ENCODE measurements around the gene WWOX.

Gene WWOX

GRCh38 chr16:78106686-78107085, 7.2 kb downstream of the WWOX start:
- Histone ChIP-seq H3K79me1 (ENCODE audit: low read length) (peaks cover 2% of the 10 kb centered on the region), H3K27me3 (ENCODE audit: insufficient read depth, low read length, poor library complexity) (no peaks in the 10 kb centered on the region), H3K79me2 (ENCODE audit: control insufficient read depth, insufficient read depth, low read length) (no peaks in the 10 kb centered on the region), H3K4ac (ENCODE audit: low read depth, low read length) (no peak overlapping the region), H3K9ac (ENCODE audit: low read length) (no peak overlapping the region), H4K8ac (ENCODE audit: low read depth, low read length) (no peak overlapping the region), H3K27ac (ENCODE audit: low read depth, low read length) (no peak overlapping the region), H2BK15ac (replicated peaks; ENCODE audit: low read depth) (no peak overlapping the region), H2BK5ac (ENCODE audit: low read length) (no peak overlapping the region), H3K4me1 (ENCODE audit: control insufficient read depth, low read depth, low read length) (no peaks in the 10 kb centered on the region), H4K5ac (ENCODE audit: low read length) (no peak overlapping the region), H3K36me3 (ENCODE audit: control insufficient read depth, insufficient read depth, low read length) (no peaks in the 10 kb centered on the region), H3K56ac (ENCODE audit: low read length) (peak overlapping the region; percentile 17), H2BK120ac (ENCODE audit: low read depth, low read length) (no peak overlapping the region), H3K18ac (ENCODE audit: low read length) (no peak overlapping the region), H3K23ac (ENCODE audit: low read length) (no peak overlapping the region), H3K4me2 (ENCODE audit: low read length) (no peak overlapping the region), H3K4me3 (ENCODE audit: low read length) (no peak overlapping the region), H2AK5ac (ENCODE audit: low read length) (no peak overlapping the region)
- no CpG with 5 or more reads among the region's 8 CpGs for WGBS (ENCODE audit: extremely low coverage, insufficient coverage, low lambda C conversion rate)
- DNase-seq: no peak

DNA sequence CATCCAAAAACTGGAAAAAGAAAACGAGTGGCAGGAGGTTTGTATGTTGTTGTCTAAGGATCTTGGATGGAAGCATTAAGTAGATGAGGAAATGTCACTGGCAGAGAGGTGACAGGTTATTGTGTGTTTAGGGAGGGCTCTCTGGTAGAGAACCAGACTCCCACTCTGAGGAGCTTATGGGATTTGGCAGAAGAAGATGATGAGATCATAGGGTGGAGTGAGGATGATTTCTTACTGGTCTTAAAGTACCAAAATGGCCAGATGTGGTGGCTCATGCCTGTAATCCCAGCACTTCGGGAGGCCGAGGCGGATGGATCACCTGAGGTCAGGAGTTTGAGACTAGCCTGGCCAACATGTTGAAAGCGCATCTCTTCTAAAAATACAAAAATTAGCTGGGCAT, 9.0 kb downstream of the WWOX start:
- no peaks in the 10 kb centered on the region for H3K79me2 ChIP-seq (ENCODE audit: control insufficient read depth, insufficient read depth, low read length)
- H3K4ac ChIP-seq (ENCODE audit: low read depth, low read length): no peak overlapping the region
- no peak overlapping the region for H2BK120ac ChIP-seq (ENCODE audit: low read depth, low read length)
- no peak overlapping the region for H3K4me3 ChIP-seq (ENCODE audit: low read length)
- H3K4me2 ChIP-seq (ENCODE audit: low read length): no peak overlapping the region
- no peak for DNase-seq
- no peak overlapping the region for H3K18ac ChIP-seq (ENCODE audit: low read length)
- no peaks in the 10 kb centered on the region for H3K27me3 ChIP-seq (ENCODE audit: insufficient read depth, low read length, poor library complexity)
- H4K5ac ChIP-seq (ENCODE audit: low read length): no peak overlapping the region
- H3K79me1 ChIP-seq (ENCODE audit: low read length): no peaks in the 10 kb centered on the region
- no peak overlapping the region for H3K27ac ChIP-seq (ENCODE audit: low read depth, low read length)
- no peak overlapping the region for H3K9ac ChIP-seq (ENCODE audit: low read length)
- no peaks in the 10 kb centered on the region for H3K36me3 ChIP-seq (ENCODE audit: control insufficient read depth, insufficient read depth, low read length)
- H3K56ac ChIP-seq (ENCODE audit: low read length): no peak overlapping the region
- H4K8ac ChIP-seq (ENCODE audit: low read depth, low read length): no peak overlapping the region
- H2AK5ac ChIP-seq (ENCODE audit: low read length): no peak overlapping the region
- no peaks in the 10 kb centered on the region for H3K4me1 ChIP-seq (ENCODE audit: control insufficient read depth, low read depth, low read length)
- no peak overlapping the region for H2BK15ac ChIP-seq (replicated peaks; ENCODE audit: low read depth)
- H3K23ac ChIP-seq (ENCODE audit: low read length): no peak overlapping the region
- WGBS (ENCODE audit: extremely low coverage, insufficient coverage, low lambda C conversion rate): no CpG with 5 or more reads among the region's 5 CpGs
- no peak overlapping the region for H2BK5ac ChIP-seq (ENCODE audit: low read length)

DNA sequence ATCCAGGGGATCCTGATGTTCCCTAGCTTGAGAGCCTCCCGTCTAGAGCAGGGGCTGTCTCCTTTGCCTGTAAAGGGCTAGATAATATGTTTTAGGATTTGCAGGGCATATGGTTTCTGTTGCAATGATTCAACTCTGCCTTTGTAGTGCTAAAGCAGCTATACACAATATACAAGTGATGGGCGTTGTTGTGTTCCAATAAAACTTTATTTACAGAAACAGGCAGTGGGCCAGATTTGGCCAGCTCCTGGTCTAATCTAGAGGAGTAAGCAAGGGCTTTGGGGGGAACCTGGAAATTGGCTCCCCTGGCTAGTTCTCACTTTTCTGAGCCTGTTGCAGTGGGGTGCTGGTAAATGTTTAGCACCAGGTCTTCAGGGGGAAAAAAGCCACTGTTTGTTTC, 13.8 kb downstream of the WWOX start:
- no CpG with 5 or more reads among the region's 2 CpGs for WGBS (ENCODE audit: extremely low coverage, insufficient coverage, low lambda C conversion rate)
- peak overlapping the region; percentile 61 for H2BK120ac ChIP-seq (ENCODE audit: low read depth, low read length)
- H3K56ac ChIP-seq (ENCODE audit: low read length): no peak overlapping the region
- no peak overlapping the region for H3K9ac ChIP-seq (ENCODE audit: low read length)
- H3K27me3 ChIP-seq (ENCODE audit: insufficient read depth, low read length, poor library complexity): no peaks in the 10 kb centered on the region
- H3K79me1 ChIP-seq (ENCODE audit: low read length): no peaks in the 10 kb centered on the region
- no peaks in the 10 kb centered on the region for H3K4me1 ChIP-seq (ENCODE audit: control insufficient read depth, low read depth, low read length)
- H3K23ac ChIP-seq (ENCODE audit: low read length): no peak overlapping the region
- no peak overlapping the region for H2AK5ac ChIP-seq (ENCODE audit: low read length)
- H3K18ac ChIP-seq (ENCODE audit: low read length): no peak overlapping the region
- no peak overlapping the region for H2BK5ac ChIP-seq (ENCODE audit: low read length)
- no peaks in the 10 kb centered on the region for H3K79me2 ChIP-seq (ENCODE audit: control insufficient read depth, insufficient read depth, low read length)
- H3K4me2 ChIP-seq (ENCODE audit: low read length): no peak overlapping the region
- H3K27ac ChIP-seq (ENCODE audit: low read depth, low read length): no peak overlapping the region
- no peak overlapping the region for H2BK15ac ChIP-seq (replicated peaks; ENCODE audit: low read depth)
- no peak overlapping the region for H4K5ac ChIP-seq (ENCODE audit: low read length)
- H3K4ac ChIP-seq (ENCODE audit: low read depth, low read length): no peak overlapping the region
- H4K8ac ChIP-seq (ENCODE audit: low read depth, low read length): no peak overlapping the region
- H3K4me3 ChIP-seq (ENCODE audit: low read length): no peak overlapping the region
- DNase-seq: no peak
- H3K36me3 ChIP-seq (ENCODE audit: control insufficient read depth, insufficient read depth, low read length): no peaks in the 10 kb centered on the region

GRCh38 chr16:78115659-78116058, 16.2 kb downstream of the WWOX start:
- H4K5ac ChIP-seq (ENCODE audit: low read length): no peak overlapping the region
- H3K4me3 ChIP-seq (ENCODE audit: low read length): no peak overlapping the region
- no peaks in the 10 kb centered on the region for H3K4me1 ChIP-seq (ENCODE audit: control insufficient read depth, low read depth, low read length)
- H2BK5ac ChIP-seq (ENCODE audit: low read length): no peak overlapping the region
- no peaks in the 10 kb centered on the region for H3K27me3 ChIP-seq (ENCODE audit: insufficient read depth, low read length, poor library complexity)
- H3K4me2 ChIP-seq (ENCODE audit: low read length): no peak overlapping the region
- no peak overlapping the region for H2BK15ac ChIP-seq (replicated peaks; ENCODE audit: low read depth)
- H3K56ac ChIP-seq (ENCODE audit: low read length): no peak overlapping the region
- no peak overlapping the region for H3K23ac ChIP-seq (ENCODE audit: low read length)
- H2AK5ac ChIP-seq (ENCODE audit: low read length): no peak overlapping the region
- no peak for DNase-seq
- H3K9ac ChIP-seq (ENCODE audit: low read length): no peak overlapping the region
- H2BK120ac ChIP-seq (ENCODE audit: low read depth, low read length): no peak overlapping the region
- no peak overlapping the region for H3K4ac ChIP-seq (ENCODE audit: low read depth, low read length)
- H4K8ac ChIP-seq (ENCODE audit: low read depth, low read length): no peak overlapping the region
- no CpG with 5 or more reads among the region's 5 CpGs for WGBS (ENCODE audit: extremely low coverage, insufficient coverage, low lambda C conversion rate)
- H3K27ac ChIP-seq (ENCODE audit: low read depth, low read length): no peak overlapping the region
- H3K36me3 ChIP-seq (ENCODE audit: control insufficient read depth, insufficient read depth, low read length): no peaks in the 10 kb centered on the region
- no peaks in the 10 kb centered on the region for H3K79me1 ChIP-seq (ENCODE audit: low read length)
- no peaks in the 10 kb centered on the region for H3K79me2 ChIP-seq (ENCODE audit: control insufficient read depth, insufficient read depth, low read length)
- H3K18ac ChIP-seq (ENCODE audit: low read length): no peak overlapping the region

DNA sequence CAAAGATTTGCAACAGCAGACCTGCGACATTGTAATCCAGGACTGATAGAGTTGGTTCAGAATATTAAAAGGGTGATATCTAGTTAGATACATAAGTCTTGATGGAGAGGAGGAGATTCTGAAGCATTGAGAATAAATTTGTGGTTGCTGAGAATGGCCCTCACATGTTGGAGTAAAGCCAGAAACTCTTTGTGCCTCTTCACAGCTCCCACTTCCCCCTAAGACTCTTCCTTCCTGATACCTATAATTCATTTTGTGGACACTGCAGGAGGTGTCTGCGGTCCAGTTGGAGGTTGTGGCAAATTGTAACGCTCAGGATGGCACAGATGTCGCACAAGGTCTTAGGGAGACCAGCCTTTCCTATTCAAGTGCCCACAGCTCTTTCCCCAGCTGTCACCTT, 17.5 kb downstream of the WWOX start:
- H3K56ac ChIP-seq (ENCODE audit: low read length): no peak overlapping the region
- no peaks in the 10 kb centered on the region for H3K4me1 ChIP-seq (ENCODE audit: control insufficient read depth, low read depth, low read length)
- H3K18ac ChIP-seq (ENCODE audit: low read length): no peak overlapping the region
- H4K8ac ChIP-seq (ENCODE audit: low read depth, low read length): no peak overlapping the region
- no peak for DNase-seq
- H2AK5ac ChIP-seq (ENCODE audit: low read length): no peak overlapping the region
- H3K27me3 ChIP-seq (ENCODE audit: insufficient read depth, low read length, poor library complexity): no peaks in the 10 kb centered on the region
- H4K5ac ChIP-seq (ENCODE audit: low read length): no peak overlapping the region
- H3K36me3 ChIP-seq (ENCODE audit: control insufficient read depth, insufficient read depth, low read length): no peaks in the 10 kb centered on the region
- WGBS (ENCODE audit: extremely low coverage, insufficient coverage, low lambda C conversion rate): no CpG with 5 or more reads among the region's 4 CpGs
- H3K23ac ChIP-seq (ENCODE audit: low read length): no peak overlapping the region
- no peak overlapping the region for H2BK5ac ChIP-seq (ENCODE audit: low read length)
- H3K79me1 ChIP-seq (ENCODE audit: low read length): no peaks in the 10 kb centered on the region
- no peak overlapping the region for H3K27ac ChIP-seq (ENCODE audit: low read depth, low read length)
- no peak overlapping the region for H2BK15ac ChIP-seq (replicated peaks; ENCODE audit: low read depth)
- H3K4ac ChIP-seq (ENCODE audit: low read depth, low read length): no peak overlapping the region
- H3K9ac ChIP-seq (ENCODE audit: low read length): no peak overlapping the region
- no peak overlapping the region for H2BK120ac ChIP-seq (ENCODE audit: low read depth, low read length)
- H3K79me2 ChIP-seq (ENCODE audit: control insufficient read depth, insufficient read depth, low read length): no peaks in the 10 kb centered on the region
- no peak overlapping the region for H3K4me2 ChIP-seq (ENCODE audit: low read length)
- H3K4me3 ChIP-seq (ENCODE audit: low read length): no peak overlapping the region

DNA sequence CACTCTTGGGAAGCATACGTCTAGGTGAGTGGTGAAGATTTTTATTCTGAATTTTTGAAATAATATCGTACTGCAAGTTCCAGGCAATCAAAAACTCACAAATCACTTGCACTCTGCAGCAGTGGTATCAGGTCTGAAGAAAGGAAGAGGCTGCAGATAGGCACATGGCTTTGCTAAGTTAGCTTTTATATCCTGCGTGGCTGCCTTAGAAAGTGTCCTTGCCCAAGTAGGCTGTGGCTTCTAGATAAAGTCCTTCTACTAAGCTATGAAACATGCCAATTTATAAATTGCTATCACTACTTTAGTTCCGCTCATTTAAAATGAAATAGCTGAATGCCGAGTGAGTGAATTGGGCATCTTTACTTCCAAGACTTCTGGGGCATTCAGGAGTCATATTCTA, 17.9 kb downstream of the WWOX start:
- no CpG with 5 or more reads among the region's 5 CpGs for WGBS (ENCODE audit: extremely low coverage, insufficient coverage, low lambda C conversion rate)
- Histone ChIP-seq H4K5ac (ENCODE audit: low read length) (no peak overlapping the region), H2AK5ac (ENCODE audit: low read length) (no peak overlapping the region), H2BK15ac (replicated peaks; ENCODE audit: low read depth) (no peak overlapping the region), H3K23ac (ENCODE audit: low read length) (no peak overlapping the region), H4K8ac (ENCODE audit: low read depth, low read length) (no peak overlapping the region), H2BK120ac (ENCODE audit: low read depth, low read length) (no peak overlapping the region), H3K36me3 (ENCODE audit: control insufficient read depth, insufficient read depth, low read length) (no peaks in the 10 kb centered on the region), H3K56ac (ENCODE audit: low read length) (no peak overlapping the region), H3K27me3 (ENCODE audit: insufficient read depth, low read length, poor library complexity) (no peaks in the 10 kb centered on the region), H3K18ac (ENCODE audit: low read length) (no peak overlapping the region), H3K79me1 (ENCODE audit: low read length) (no peaks in the 10 kb centered on the region), H3K9ac (ENCODE audit: low read length) (no peak overlapping the region), H3K4me1 (ENCODE audit: control insufficient read depth, low read depth, low read length) (no peaks in the 10 kb centered on the region), H3K79me2 (ENCODE audit: control insufficient read depth, insufficient read depth, low read length) (no peaks in the 10 kb centered on the region), H2BK5ac (ENCODE audit: low read length) (no peak overlapping the region), H3K4me2 (ENCODE audit: low read length) (no peak overlapping the region), H3K4ac (ENCODE audit: low read depth, low read length) (no peak overlapping the region), H3K4me3 (ENCODE audit: low read length) (no peak overlapping the region), H3K27ac (ENCODE audit: low read depth, low read length) (no peak overlapping the region)
- DNase-seq: no peak

Data from mesendoderm (in vitro differentiated cells).